Lower lobe of right lung (tissue), 2 donors: ENCODE results near the gene NCKAP5L. TPM values are rescaled to one million over a fixed set of nuclear protein-coding genes. Genes with fewer than 3 reads are reported as not detected.

ENCODE experiments used
- ATAC-seq, 2 donors: fragments of 200-7000 bp; cut with Tn5 transposase; one replicate each; pipeline ENCODE4 v1.9.1; 2020 to 2022; ENCODE audit warnings: mild to moderate bottlenecking in 2 of 2, moderate library complexity in 2 of 2
- DNase-seq: peaks from one replicate; pipeline ENCODE4 v3.0.0-alpha.2; 2020
- H3K27ac ChIP-seq: fragments of 200-600 bp; one replicate; pipeline ENCODE4 v1.8.0; 2022
- H3K27me3 ChIP-seq: fragments of 200-600 bp; one replicate; pipeline ENCODE4 v1.8.0; 2022; ENCODE audit warnings: low read depth
- H3K36me3 ChIP-seq: fragments of 200-600 bp; one replicate; pipeline ENCODE4 v1.8.0; 2022; ENCODE audit warnings: mild to moderate bottlenecking
- H3K4me1 ChIP-seq: fragments of 200-600 bp; one replicate; pipeline ENCODE4 v1.8.0; 2022
- H3K4me3 ChIP-seq: fragments of 200-600 bp; one replicate; pipeline ENCODE4 v1.8.0; 2022; ENCODE audit warnings: mild to moderate bottlenecking
- H3K9me3 ChIP-seq: fragments of 200-600 bp; one replicate; pipeline ENCODE4 v1.8.0; 2022
- intact Hi-C: fragments of 100-400 bp; cut with DNase I; formaldehyde crosslinking; loops from one replicate; pipeline ENCODE4 v1.11.0; 2022
- total RNA-seq: library from RNA; stranded (reverse); fragmentation: NEBNext Ultra II Directional; extraction: Animal tissue kit (Norgen Biotek cat#: 25700); gene quantifications from one replicate; pipeline ENCODE4 v1.2.1, GENCODE V29; 2021
- TF ChIP-seq, protein P1 (sequence below): fragments of 200-600 bp; IDR thresholded peaks from one replicate; pipeline ENCODE4 v1.8.0; 2022; ENCODE audit warnings: antibody characterized with exemption, mild to moderate bottlenecking
- donor health status: DM: no; HTN: yes; CAD: no; lungs with severe emphysema.

The NCKAP5L gene
- total RNA-seq, 1 donor from 2014 or later: 24.5 TPM

- no peak for ATAC-seq
- Histone ChIP-seq H3K4me1 (peaks cover 38% of the 10 kb centered on the region), H3K4me3 (no peak overlapping the region), H3K27ac (no peak overlapping the region), H3K9me3 (no peaks in the 10 kb centered on the region), H3K27me3 (peaks cover 9% of the 10 kb centered on the region), H3K36me3 (no peaks in the 10 kb centered on the region)
- intact Hi-C loops: no loop called here
- no peak for DNase-seq
- TF ChIP-seq, protein P1, sequence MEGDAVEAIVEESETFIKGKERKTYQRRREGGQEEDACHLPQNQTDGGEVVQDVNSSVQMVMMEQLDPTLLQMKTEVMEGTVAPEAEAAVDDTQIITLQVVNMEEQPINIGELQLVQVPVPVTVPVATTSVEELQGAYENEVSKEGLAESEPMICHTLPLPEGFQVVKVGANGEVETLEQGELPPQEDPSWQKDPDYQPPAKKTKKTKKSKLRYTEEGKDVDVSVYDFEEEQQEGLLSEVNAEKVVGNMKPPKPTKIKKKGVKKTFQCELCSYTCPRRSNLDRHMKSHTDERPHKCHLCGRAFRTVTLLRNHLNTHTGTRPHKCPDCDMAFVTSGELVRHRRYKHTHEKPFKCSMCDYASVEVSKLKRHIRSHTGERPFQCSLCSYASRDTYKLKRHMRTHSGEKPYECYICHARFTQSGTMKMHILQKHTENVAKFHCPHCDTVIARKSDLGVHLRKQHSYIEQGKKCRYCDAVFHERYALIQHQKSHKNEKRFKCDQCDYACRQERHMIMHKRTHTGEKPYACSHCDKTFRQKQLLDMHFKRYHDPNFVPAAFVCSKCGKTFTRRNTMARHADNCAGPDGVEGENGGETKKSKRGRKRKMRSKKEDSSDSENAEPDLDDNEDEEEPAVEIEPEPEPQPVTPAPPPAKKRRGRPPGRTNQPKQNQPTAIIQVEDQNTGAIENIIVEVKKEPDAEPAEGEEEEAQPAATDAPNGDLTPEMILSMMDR: no peak
Measured at GRCh38 chr12:49870501-49871262, 42.5 kb upstream of the NCKAP5L start.

- no peak for ATAC-seq
- Histone ChIP-seq H3K9me3 (no peaks in the 10 kb centered on the region), H3K4me1 (peaks cover 38% of the 10 kb centered on the region), H3K27me3 (peaks cover 9% of the 10 kb centered on the region), H3K27ac (no peak overlapping the region), H3K36me3 (no peaks in the 10 kb centered on the region), H3K4me3 (no peak overlapping the region)
- TF ChIP-seq, protein P1: no peak
- no peak for DNase-seq
- intact Hi-C loops: no loop called here
Measured at GRCh38 chr12:49869816-49870500, 41.7 kb upstream of the NCKAP5L start.

GRCh38 chr12:49868952-49869815 is 41.0 kb upstream of the NCKAP5L start:
- ATAC-seq (peak; percentile 74 to 80), DNase-seq (peak; percentile 73)
- peak overlapping the region; percentile 25 for H3K27ac ChIP-seq

GRCh38 chr12:49868449-49868848 is 40.2 kb upstream of the NCKAP5L start:
- H3K9me3 ChIP-seq: no peaks in the 10 kb centered on the region
- peak overlapping the region; percentile 25 for H3K27ac ChIP-seq
- TF ChIP-seq, protein P1: no peak
- DNase-seq (no peak), ATAC-seq (no peak)
- H3K4me1 ChIP-seq: peaks cover 38% of the 10 kb centered on the region
- H3K36me3 ChIP-seq: no peaks in the 10 kb centered on the region
- H3K4me3 ChIP-seq: no peak overlapping the region
- H3K27me3 ChIP-seq: peaks cover 9% of the 10 kb centered on the region
- intact Hi-C loops: no loop called here

More at GRCh38 chr12:49868952-49869815, 41.0 kb upstream of the NCKAP5L start:
- no peaks in the 10 kb centered on the region for H3K36me3 ChIP-seq
- no peaks in the 10 kb centered on the region for H3K9me3 ChIP-seq
- intact Hi-C loops: no loop called here
- H3K4me3 ChIP-seq: no peak overlapping the region
- H3K4me1 ChIP-seq: peaks cover 38% of the 10 kb centered on the region
- TF ChIP-seq, protein P1: no peak
- H3K27me3 ChIP-seq: peaks cover 9% of the 10 kb centered on the region
